ENCODE measurements around the gene SEC63. TPM values are rescaled to one million over a fixed set of nuclear protein-coding genes. Genes with fewer than 3 reads are reported as not detected.
A peak's percentile ranks its signal among the peaks of the same experiment; 100 is the strongest.

Gene SEC63
- total RNA-seq, 1 experiment from 2014 or later = 86.2 TPM

DNA sequence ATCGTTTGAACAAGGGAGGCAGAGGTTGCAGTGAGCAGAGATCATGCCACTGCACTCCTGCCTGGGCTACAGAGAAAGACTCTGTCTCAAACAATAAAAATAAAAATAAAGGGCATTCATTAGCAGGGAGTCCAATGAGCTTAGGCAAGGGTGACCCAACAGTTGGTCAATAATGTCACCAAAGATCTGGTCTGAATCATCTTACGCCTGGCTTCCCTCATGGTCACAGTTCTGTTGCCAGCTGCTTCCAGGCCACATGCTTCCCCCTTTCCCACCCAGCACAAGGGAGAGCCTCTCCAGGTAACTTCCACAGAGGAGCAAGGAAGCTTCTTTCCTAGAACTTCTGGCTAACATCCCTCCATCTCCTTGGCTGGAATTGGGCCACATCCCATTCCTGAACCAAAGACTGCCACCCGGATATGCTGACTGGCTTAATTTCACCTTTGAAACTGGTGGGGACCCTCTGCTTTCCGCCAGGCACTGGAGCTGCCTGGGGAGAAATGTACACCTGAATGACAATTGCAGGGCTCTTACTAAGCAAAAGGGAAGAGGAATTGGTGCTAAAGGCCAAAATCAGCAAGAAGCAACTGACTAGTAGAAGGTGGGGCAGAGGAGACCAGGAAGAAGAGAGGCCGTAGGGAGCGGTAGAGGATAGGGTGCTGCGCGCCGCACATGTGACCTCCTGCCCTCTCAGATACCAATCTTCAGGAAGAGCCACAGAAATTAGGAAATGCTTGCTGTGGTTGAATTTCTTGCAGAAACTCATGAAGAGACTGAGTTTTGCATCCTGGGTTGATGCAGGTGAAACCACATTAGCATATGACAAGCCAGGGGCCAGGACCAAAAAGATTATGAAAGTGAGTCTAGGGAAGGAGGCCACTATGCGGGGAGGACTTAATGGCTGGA is 125.6 kb downstream of the SEC63 start:
- H3K27ac ChIP-seq (ENCODE audit: insufficient read length, low read depth, low read length) = no peak overlapping the region
- no peak overlapping the region for H3K56ac ChIP-seq (ENCODE audit: insufficient read length, low read depth, low read length)
- Mint-ChIP-seq H3K36me3 (ENCODE audit: insufficient read depth in 1 of 3, low read depth in 3 of 3) (no peaks in the 10 kb centered on the region), H3K27me3 (ENCODE audit: low read depth) (peaks cover 2% of the 10 kb centered on the region; the same call in 1 of the 2 replicates), H3K27ac (no peak overlapping the region; a peak in 1 of 7 replicates), H3K9me3 (no peaks in the 10 kb centered on the region), H3K4me1 (peaks cover 10 to 11% of the 10 kb centered on the region in 2 experiments), H3K4me3 (no peak overlapping the region; a peak in 1 of 5 replicates)
- no peaks in the 10 kb centered on the region for H3K27me3 ChIP-seq (ENCODE audit: insufficient read depth, low read length)
- H2AK5ac ChIP-seq (ENCODE audit: insufficient read length, low read length) = no peak overlapping the region
- no peaks in the 10 kb centered on the region for H4K20me1 ChIP-seq (ENCODE audit: control insufficient read depth, insufficient read depth, insufficient read length)
- no peaks in the 10 kb centered on the region for H3K79me2 ChIP-seq (ENCODE audit: insufficient read depth, low read length)
- TF ChIP-seq, protein P1, sequence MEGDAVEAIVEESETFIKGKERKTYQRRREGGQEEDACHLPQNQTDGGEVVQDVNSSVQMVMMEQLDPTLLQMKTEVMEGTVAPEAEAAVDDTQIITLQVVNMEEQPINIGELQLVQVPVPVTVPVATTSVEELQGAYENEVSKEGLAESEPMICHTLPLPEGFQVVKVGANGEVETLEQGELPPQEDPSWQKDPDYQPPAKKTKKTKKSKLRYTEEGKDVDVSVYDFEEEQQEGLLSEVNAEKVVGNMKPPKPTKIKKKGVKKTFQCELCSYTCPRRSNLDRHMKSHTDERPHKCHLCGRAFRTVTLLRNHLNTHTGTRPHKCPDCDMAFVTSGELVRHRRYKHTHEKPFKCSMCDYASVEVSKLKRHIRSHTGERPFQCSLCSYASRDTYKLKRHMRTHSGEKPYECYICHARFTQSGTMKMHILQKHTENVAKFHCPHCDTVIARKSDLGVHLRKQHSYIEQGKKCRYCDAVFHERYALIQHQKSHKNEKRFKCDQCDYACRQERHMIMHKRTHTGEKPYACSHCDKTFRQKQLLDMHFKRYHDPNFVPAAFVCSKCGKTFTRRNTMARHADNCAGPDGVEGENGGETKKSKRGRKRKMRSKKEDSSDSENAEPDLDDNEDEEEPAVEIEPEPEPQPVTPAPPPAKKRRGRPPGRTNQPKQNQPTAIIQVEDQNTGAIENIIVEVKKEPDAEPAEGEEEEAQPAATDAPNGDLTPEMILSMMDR (conservative IDR thresholded peaks at IDR 0.05) = no peak
- H4K5ac ChIP-seq (ENCODE audit: insufficient read length, low read depth, low read length) = peak overlapping the region; percentile 72
- H3K79me1 ChIP-seq (ENCODE audit: insufficient read depth, low read depth, low read length, poor library complexity, severe bottlenecking) = no peaks in the 10 kb centered on the region
- no peaks in the 10 kb centered on the region for H3K9me3 ChIP-seq (ENCODE audit: control insufficient read depth, low read depth, low read length)
- H2BK20ac ChIP-seq (ENCODE audit: low read depth, low read length, poor library complexity, severe bottlenecking) = no peak overlapping the region
- H2AFZ ChIP-seq (ENCODE audit: low read length) = no peak overlapping the region
- H4K91ac ChIP-seq (ENCODE audit: insufficient read length, low read depth, low read length) = no peak overlapping the region
- H3K18ac ChIP-seq (ENCODE audit: insufficient read length, low read depth, low read length) = no peak overlapping the region
- no peak overlapping the region for H2BK15ac ChIP-seq (ENCODE audit: low read depth, low read length)
- no peak overlapping the region for H4K8ac ChIP-seq (replicated peaks; ENCODE audit: insufficient read length, low read depth, low read length)
- H3T11ph ChIP-seq (ENCODE audit: low read length) = no peak overlapping the region
- no peak for DNase-seq
- H3K23ac ChIP-seq (ENCODE audit: insufficient read length, low read depth, low read length) = no peak overlapping the region
- no peak overlapping the region for H3K9ac ChIP-seq (ENCODE audit: extremely low read depth, insufficient read length, low read length)
- no peaks in the 10 kb centered on the region for H3K23me2 ChIP-seq (ENCODE audit: insufficient read length, low read depth, low read length, poor library complexity, severe bottlenecking)
- no peak overlapping the region for H2BK12ac ChIP-seq (ENCODE audit: insufficient read length, low read depth, low read length)
- 0 out of 2 replicates have a peak, but pooled peaks cover 3% of the 10 kb centered on the region for H3K4me1 ChIP-seq (ENCODE audit: insufficient read depth, low read length)
- H2BK120ac ChIP-seq (ENCODE audit: low read depth, low read length, poor library complexity, severe bottlenecking) = no peak overlapping the region
- H3K4me2 ChIP-seq (ENCODE audit: insufficient read depth, insufficient read length, low read length) = no peak overlapping the region
- no peak overlapping the region for H3K14ac ChIP-seq (ENCODE audit: insufficient read depth, low read length)
- H3K4ac ChIP-seq (ENCODE audit: low read depth, low read length) = no peak overlapping the region
- H2BK5ac ChIP-seq (ENCODE audit: insufficient read length, low read length) = no peak overlapping the region
- no CpG with 5 or more reads among the region's 10 CpGs for WGBS (ENCODE audit: extremely low coverage, insufficient read length, low lambda C conversion rate)

Measured in H9 (cell line).